Skeletal muscle tissue (tissue), 4 donors: Measurements from ENCODE around the gene KYAT1. TPM values are rescaled to one million over a fixed set of nuclear protein-coding genes. Genes with fewer than 3 reads are reported as not detected.
A peak's percentile ranks its signal among the peaks of the same experiment; 100 is the strongest.

Experiments
- H3K27ac ChIP-seq: one replicate; pipeline ENCODE4 v1.7.0; 2013; ENCODE audit warnings: mild to moderate bottlenecking, low read depth, low read length, inconsistent platforms
- H3K27me3 ChIP-seq, 3 donors: one replicate each; pipeline ENCODE4 v1.7.0; 2013; ENCODE audit warnings: low read length in 3 of 3; ENCODE audit not compliant: control insufficient read depth in 3 of 3, insufficient read depth in 3 of 3
- H3K36me3 ChIP-seq, 3 donors: one replicate each; pipeline ENCODE4 v1.7.0; 2013; ENCODE audit warnings: low read length in 3 of 3; ENCODE audit not compliant: control insufficient read depth in 3 of 3, insufficient read depth in 3 of 3
- H3K4me1 ChIP-seq, 3 donors: one replicate each; pipeline ENCODE4 v1.7.0; 2013; ENCODE audit warnings: low read length in 3 of 3, mild to moderate bottlenecking in 3 of 3; ENCODE audit not compliant: control insufficient read depth in 3 of 3, insufficient read depth in 3 of 3
- H3K4me3 ChIP-seq, 3 donors: one replicate each; pipeline ENCODE4 v1.7.0; 2013; ENCODE audit warnings: low read length in 3 of 3
- H3K9ac ChIP-seq, 3 donors: one replicate each; pipeline ENCODE4 v1.7.0; 2013; ENCODE audit warnings: low read length in 3 of 3, mild to moderate bottlenecking in 3 of 3, moderate library complexity in 2 of 3, low read depth in 1 of 3
- H3K9me3 ChIP-seq, 3 donors: one replicate each; pipeline ENCODE4 v1.7.0; 2013; ENCODE audit warnings: low read length in 3 of 3; ENCODE audit not compliant: control insufficient read depth in 3 of 3
- total RNA-seq: library from RNA; depleted of rRNA; stranded (reverse); fragments of >200 nt; gene quantifications from one replicate; pipeline ENCODE4 v1.2.3, GENCODE V29; 2014
- donor health status: Osteomylitis.

Gene KYAT1
- total RNA-seq, 1 donor from 2014 or later: 2.1 TPM

DNA sequence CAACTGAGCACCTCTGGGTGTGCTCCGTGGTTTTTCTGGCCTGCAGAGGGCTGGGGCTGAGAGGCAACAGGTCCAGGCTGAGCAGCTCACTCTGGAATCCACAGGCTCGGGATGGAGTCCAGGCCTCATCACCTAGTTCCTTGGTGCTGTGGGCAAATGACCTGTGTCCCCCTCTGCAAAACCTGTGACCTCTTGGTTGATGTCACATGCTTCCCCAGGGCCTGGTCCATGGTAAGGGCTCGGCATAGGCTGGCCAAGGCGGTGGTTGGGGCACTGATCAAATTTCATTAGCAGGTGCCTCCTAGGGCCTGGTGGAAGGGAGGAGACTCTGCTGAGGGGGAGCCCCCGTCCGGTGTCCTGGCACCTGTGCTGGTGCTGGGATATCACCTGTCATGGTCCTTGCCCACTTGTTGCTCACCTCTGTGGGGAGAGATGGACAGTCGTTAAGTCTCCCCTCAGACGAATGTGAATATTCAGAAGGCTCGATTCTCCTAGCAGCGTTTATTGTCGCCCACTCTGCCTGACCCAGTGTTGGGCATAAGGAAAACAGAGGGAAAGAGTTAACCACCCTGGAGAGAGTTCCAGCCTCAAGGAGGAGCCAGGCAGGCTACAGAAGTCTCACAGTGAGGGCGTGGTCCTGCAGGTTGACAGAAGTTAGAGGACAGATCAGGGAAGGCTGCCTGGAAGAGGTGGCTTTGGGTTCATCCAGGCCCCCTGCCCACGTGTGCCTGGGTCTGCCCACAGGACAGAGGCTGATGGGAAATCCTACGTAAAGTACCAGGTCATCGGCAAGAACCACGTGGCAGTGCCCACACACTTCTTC lies 60.0 kb downstream of the KYAT1 start:
- Histone ChIP-seq H3K4me3 (no peak overlapping the region), H3K27me3 (no peaks in the 10 kb centered on the region), H3K4me1 (peaks cover 13 to 22% (median 21%) of the 10 kb centered on the region in 3 donors), H3K36me3 (peaks cover 44 to 56% (median 50%) of the 10 kb centered on the region in 3 donors), H3K9me3 (no peaks in the 10 kb centered on the region), H3K27ac (no peak overlapping the region), H3K9ac (no peak overlapping the region)

DNA sequence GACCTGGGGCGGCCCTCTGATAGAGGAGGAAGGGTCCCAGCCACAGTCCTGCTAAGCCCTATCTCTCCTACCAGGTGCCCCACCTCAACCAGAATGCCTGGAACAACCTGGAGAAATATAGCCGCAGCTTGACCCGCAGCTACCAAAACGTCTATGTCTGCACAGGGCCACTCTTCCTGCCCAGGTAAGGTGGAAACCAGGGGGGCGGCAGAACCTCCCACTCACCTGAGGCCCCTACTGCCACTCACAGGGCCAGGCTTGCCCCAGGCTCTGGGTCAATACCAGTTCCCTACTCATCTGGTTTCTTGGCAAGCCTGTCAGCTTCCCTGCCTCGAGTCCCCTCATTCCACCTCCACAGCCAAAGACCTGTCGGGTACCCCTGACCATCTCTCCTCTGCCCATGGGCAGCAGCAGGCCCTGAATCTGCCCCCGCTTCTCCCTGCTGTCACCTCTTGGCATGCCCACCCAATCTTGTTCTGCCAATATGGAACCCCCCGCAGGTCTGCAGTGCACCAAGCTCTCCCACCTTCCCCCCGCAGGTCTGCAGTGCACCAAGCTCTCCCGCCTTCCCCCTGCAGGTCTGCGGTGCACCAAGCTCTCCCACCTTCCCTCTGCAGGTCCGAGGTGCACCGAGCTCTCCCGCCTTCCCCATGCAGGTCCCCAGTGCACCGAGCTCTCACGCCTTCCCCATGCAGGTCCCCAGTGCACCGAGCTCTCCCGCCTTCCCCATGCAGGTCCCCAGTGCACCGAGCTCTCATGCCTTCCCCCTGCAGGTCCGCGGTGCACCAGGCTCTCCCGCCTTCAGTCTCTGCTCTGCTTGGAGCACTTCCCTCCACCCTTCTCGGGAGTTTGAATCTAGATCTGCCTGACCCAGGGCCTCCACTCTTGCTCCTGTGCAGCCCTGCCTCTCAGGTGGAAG lies 60.8 kb downstream of the KYAT1 start:
- H3K4me3 ChIP-seq: no peak overlapping the region
- H3K4me1 ChIP-seq: peaks cover 13 to 22% (median 21%) of the 10 kb centered on the region in 3 donors
- peaks cover 36 to 47% (median 42%) of the 10 kb centered on the region in 3 donors for H3K36me3 ChIP-seq
- no peak overlapping the region for H3K27ac ChIP-seq
- no peaks in the 10 kb centered on the region for H3K27me3 ChIP-seq
- no peaks in the 10 kb centered on the region for H3K9me3 ChIP-seq
- no peak overlapping the region for H3K9ac ChIP-seq

DNA sequence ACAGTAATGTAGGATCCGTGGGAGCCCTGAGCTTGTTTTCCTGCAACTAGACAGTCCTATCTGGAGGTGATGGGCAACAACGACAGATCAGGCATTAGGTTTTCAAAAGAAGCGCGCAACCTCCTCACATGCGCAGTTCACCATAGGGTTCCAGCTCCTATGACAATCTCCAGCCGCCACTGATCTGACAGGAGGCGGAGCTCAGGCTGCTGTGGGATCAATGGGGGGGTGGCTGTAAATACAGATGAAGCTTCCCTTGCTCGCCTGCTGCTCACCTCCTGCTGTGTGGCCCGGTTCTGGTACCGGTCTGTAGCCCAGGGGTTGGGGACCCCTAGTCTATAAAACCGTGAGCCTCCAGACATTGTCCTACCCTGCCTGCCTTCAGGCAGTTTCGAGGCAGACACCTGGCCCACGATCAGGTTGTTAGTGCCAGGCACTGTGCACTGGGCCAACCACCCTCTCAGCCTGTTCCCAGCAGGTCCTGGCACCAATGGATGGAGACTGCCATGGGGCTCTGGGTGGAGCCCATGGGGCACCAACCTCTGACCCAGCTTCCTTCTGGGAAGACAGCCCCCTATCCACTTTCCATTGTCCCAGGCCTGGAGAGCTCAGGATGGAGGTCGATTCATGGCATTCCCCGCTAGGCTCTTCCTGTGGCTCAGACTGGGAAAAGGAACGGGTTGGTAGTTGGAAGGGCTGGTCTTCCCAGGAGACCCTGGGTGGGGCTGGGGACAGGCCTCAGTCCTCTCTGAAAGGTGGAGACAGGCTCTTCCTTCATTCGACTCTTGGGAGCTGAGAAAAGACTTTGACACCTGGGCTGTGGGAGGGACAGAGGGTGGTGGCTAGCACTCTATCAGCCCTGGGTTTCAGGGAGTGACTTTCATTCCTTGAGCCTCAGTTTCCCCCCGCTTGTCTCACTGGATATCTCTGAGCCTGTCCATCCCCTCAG lies 61.8 kb downstream of the KYAT1 start:
- Histone ChIP-seq H3K4me3 (peak overlapping the region; percentile 75 to 85 (median 84)), H3K9ac (peak overlapping the region in 1 of 3 donors; percentile 87)

DNA sequence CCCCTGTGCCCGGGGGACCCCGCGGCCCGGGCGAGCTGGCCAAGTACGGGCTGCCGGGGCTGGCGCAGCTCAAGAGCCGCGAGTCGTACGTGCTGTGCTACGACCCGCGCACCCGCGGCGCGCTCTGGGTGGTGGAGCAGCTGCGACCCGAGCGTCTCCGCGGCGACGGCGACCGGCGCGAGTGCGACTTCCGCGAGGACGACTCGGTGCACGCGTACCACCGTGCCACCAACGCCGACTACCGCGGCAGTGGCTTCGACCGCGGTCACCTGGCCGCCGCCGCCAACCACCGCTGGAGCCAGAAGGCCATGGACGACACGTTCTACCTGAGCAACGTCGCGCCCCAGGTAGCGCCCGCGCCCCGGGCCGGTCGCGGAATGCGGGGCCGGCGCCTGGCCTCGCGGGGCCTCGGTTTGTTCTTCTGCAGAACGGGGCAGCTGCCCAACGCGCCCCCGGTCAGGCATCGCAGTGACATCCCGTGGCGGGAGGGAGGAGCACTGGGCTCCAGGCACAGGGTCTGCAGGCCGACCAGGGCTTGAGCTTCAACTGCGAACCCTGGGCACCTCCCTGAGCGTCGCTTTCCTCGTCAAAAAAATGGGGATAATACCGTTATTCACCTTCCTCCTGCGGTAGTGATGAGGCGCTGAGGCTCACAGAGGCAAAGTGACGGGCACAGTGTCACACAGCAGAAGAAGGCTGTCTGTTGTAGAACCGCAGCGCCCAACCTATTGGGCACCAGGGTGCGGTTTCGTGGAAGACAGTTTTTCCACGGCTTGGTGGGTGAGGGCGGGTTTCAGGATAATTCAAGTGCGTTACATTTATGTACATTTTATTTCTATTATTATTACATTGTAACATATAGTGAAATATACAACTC lies 62.7 kb downstream of the KYAT1 start:
- Histone ChIP-seq H3K4me1 (peaks cover 13 to 22% (median 21%) of the 10 kb centered on the region in 3 donors), H3K27me3 (no peaks in the 10 kb centered on the region), H3K4me3 (peak overlapping the region; percentile 75 to 85 (median 84)), H3K9ac (peak overlapping the region; percentile 73 to 87 (median 83)), H3K27ac (peak overlapping the region; percentile 73), H3K9me3 (no peaks in the 10 kb centered on the region), H3K36me3 (peaks cover 23 to 31% (median 28%) of the 10 kb centered on the region in 3 donors)

More for the DNA sequence above, 61.8 kb downstream of the KYAT1 start:
- peaks cover 13 to 22% (median 21%) of the 10 kb centered on the region in 3 donors for H3K4me1 ChIP-seq
- H3K9me3 ChIP-seq: no peaks in the 10 kb centered on the region
- H3K27me3 ChIP-seq: no peaks in the 10 kb centered on the region
- H3K36me3 ChIP-seq: peaks cover 30 to 40% (median 37%) of the 10 kb centered on the region in 3 donors
- H3K27ac ChIP-seq: no peak overlapping the region

DNA sequence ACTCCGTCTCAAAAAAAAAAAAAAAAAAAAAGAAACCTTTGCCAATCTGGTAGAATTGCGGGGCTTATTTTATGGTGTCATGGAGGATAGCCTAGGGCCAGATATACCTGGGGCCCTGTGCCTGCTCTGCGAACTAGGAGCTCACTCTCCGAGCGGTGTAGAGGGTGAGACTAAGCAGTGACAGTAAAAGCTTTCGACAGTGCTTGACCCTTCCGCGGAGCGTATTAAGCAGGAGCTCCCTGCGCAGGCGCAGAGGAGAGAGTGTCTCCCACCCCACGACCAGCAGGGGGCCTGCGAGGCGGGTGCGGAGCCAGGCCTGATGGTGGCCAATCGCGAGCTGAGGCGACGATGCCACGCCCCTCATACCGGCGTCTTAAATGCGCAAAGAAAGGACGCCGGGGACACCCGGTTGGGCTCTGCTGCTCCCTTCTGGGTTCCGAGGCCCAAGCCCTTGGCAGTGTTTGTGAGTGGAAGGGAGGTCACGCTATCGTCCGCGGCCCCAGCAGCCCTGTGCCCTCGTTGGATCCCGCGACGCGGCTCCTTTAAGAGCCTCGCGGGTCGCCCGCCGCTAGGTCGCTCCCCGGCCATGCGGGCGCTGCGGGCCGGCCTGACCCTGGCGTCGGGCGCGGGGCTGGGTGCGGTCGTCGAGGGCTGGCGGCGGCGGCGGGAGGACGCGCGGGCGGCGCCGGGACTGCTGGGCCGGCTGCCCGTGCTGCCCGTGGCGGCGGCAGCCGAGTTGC lies 63.5 kb downstream of the KYAT1 start, which contains the start of gene ENDOG:
Gene ENDOG, plus strand, starts transcription at position 402 of the 740 bp plus-strand sequence. Its CDS starts 185 bp downstream, at position 587.
- H3K27me3 ChIP-seq: no peaks in the 10 kb centered on the region
- H3K4me1 ChIP-seq: peaks cover 13 to 22% (median 21%) of the 10 kb centered on the region in 3 donors

DNA sequence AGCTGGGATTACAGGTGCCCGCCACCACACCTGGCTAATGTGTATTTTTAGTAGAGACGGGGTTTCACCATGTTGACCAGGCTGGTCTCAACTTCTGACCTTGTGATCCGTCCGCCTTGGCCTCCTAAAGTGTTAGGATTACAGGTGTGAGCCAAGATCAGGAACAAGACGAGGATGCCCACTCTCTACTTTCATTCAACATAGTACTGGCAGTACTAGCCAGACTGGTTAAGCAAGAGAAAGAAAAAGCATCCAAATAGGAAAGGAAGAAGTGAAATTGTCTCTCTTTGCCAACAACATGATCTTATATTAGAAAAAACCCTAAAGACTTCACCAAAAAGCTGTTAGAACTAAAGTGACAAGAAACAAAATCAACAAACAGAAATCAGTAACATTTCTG lies 70.9 kb downstream of the KYAT1 start:
- Histone ChIP-seq H3K27ac (no peak overlapping the region), H3K36me3 (peaks cover 27 to 30% (median 30%) of the 10 kb centered on the region in 3 donors), H3K4me1 (no peaks in the 10 kb centered on the region), H3K9me3 (no peaks in the 10 kb centered on the region), H3K9ac (no peak overlapping the region), H3K4me3 (no peak overlapping the region), H3K27me3 (no peaks in the 10 kb centered on the region)

More for the DNA sequence above, 63.5 kb downstream of the KYAT1 start, which contains the start of gene ENDOG:
- peak within 1 kb of the TSS; percentile 75 to 85 (median 84) for H3K4me3 ChIP-seq
- peak within 1 kb of the TSS; percentile 73 for H3K27ac ChIP-seq
- peak within 1 kb of the TSS; percentile 76 to 87 (median 83) for H3K9ac ChIP-seq
- peaks cover 20 to 25% (median 22%) of the 10 kb centered on the region in 3 donors for H3K36me3 ChIP-seq
- H3K9me3 ChIP-seq: no peaks in the 10 kb centered on the region

DNA sequence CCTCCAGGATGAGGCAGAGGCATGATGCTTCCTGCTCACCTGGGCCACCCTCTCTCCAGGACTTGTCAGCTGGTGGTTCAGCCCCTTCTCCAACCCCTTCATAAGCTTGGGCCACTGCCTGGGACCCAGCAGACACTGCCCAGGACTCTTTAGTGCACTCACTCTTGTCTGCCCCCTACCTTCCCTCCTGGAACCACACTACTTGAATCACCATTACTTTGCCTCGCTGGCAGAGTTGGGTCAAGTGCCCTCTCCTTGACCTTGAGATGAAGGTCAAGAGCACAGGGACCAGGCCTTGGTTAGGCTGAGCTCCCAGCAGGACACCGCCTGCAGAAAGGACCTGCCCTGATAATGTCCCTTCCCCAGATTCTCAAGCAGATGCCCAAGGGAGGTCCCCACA lies 71.9 kb downstream of the KYAT1 start:
- Histone ChIP-seq H3K4me3 (no peak overlapping the region), H3K9me3 (no peaks in the 10 kb centered on the region), H3K27ac (no peak overlapping the region), H3K9ac (no peak overlapping the region), H3K27me3 (no peaks in the 10 kb centered on the region), H3K36me3 (peaks cover 36 to 39% (median 36%) of the 10 kb centered on the region in 3 donors), H3K4me1 (no peaks in the 10 kb centered on the region)

DNA sequence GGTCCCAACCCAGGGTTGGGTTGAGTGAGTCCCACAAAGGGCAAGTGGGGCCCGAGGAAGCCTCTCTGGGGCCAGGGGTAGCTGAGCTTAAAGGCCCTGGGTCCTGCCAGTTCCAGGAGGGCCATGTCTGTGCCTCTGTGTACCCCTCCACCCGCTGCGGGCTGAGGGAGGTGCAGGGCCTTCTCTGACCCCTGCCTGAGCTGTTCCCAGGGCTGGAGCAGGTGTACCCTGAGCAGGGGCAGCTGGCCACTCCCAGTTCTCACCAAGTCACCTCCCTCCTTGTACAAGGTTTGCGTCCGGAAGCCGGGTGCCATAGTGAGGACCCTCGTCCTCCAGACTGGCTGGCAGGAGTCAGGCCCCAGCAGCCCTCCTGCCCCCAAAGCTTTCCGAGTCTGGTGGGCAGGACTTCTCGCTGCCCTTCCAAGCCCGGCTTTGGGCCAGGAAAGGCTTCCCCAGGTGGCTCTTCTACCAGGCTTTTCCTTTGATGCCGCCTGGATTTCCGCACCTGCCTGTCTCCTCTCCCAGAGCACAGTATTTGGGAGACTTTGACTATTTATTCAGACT lies 72.6 kb downstream of the KYAT1 start:
- no peak overlapping the region for H3K4me3 ChIP-seq
- H3K9me3 ChIP-seq: no peaks in the 10 kb centered on the region
- no peaks in the 10 kb centered on the region for H3K4me1 ChIP-seq
- H3K36me3 ChIP-seq: peaks cover 36 to 40% (median 38%) of the 10 kb centered on the region in 3 donors
- no peak overlapping the region for H3K27ac ChIP-seq
- H3K9ac ChIP-seq: no peak overlapping the region
- no peaks in the 10 kb centered on the region for H3K27me3 ChIP-seq
